Astrocyte of the spinal cord (primary cell): ENCODE data around the gene RPL12.
"Not testable (repeated sequence)": the region's sequence is repeated elsewhere in the genome, so short reads cannot be mapped to it uniquely, and the experiment has no call there.

Experiments
- DNase-seq: peaks from one replicate; pipeline ENCODE4 v3.0.0; 2011; ENCODE audit warnings: low read depth, low spot score
- H3K4me3 ChIP-seq: 2 replicates; pipeline ENCODE4 v1.5.1; 2011; ENCODE audit warnings: low read depth, mild to moderate bottlenecking, low read length, moderate library complexity
- CTCF ChIP-seq: IDR thresholded peaks from 2 replicates; pipeline ENCODE4 v1.5.1; 2012; ENCODE audit warnings: low read depth, mild to moderate bottlenecking, low read length, inconsistent platforms
- in situ Hi-C: cut with HindIII; loops from 2 replicates; pipeline ENCODE4 v1.10.0; 2017; ENCODE audit warnings: low sequenced_read_pairs

The RPL12 gene

GRCh38 chr9:127473501-127473900 lies 22.3 kb upstream of the RPL12 start:
- DNase-seq: no peak
- no peak for TF ChIP-seq CTCF
- no peak overlapping the region for H3K4me3 ChIP-seq
- in situ Hi-C loops: no loop called here

- in situ Hi-C loops: no loop called here
- DNase-seq: no peak
- no peak overlapping the region for H3K4me3 ChIP-seq
- TF ChIP-seq CTCF: no peak
Observed at GRCh38 chr9:127470662-127471061, 19.5 kb upstream of the RPL12 start.

- no peak overlapping the region for H3K4me3 ChIP-seq
- TF ChIP-seq CTCF: no peak
- in situ Hi-C loops: no loop called here
- DNase-seq: no peak
Observed at GRCh38 chr9:127467621-127468020, 16.4 kb upstream of the RPL12 start.

- in situ Hi-C loops, DNase-seq: not testable (repeated sequence)
Observed at GRCh38 chr9:127466407-127466917, 15.3 kb upstream of the RPL12 start.

DNA sequence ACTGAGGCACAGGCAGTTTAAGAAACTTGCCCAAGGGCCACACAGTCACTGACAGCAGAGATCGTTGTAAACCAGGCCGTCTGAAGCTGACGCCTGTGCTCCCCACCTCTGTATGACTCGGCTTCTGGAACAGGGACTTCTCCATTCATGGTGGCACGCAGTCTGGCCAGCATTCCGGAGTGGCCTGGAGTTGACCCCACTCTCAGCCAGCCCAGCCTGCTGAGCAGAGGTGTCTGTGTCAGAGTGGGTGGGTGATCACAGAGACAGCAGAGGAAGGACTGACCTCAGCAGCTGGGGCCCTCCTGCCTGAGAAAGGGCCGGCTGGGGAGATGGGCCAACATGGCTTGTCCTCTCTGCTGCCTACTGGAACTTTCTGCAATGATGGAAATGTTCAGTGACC lies 12.7 kb upstream of the RPL12 start:
- peak; percentile 41 for DNase-seq

More at GRCh38 chr9:127466407-127466917, 15.3 kb upstream of the RPL12 start:
- H3K4me3 ChIP-seq: not testable (repeated sequence)

DNA sequence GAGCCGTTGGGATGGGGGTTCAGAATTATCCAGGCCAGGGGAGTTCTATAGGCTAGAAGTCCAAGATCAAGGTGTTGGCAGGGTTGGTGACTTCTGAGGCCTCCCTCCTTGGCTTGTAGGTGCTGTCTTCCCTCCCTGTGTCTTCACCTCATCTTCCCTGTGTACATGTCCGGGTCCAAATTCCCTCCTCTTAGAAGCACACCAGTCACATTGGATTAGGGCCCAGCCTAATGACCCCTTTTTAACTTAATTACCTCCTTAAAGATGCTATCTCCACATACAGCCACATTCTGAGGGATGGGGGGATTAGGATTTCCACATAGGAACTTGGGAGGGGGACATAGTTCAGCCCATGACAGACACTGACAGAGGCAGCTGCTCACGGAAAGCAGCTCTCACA lies 12.2 kb upstream of the RPL12 start:
- in situ Hi-C loops: no loop called here
- TF ChIP-seq CTCF: no peak
- DNase-seq: no peak
- H3K4me3 ChIP-seq: no peak overlapping the region

More for the DNA sequence above, 12.7 kb upstream of the RPL12 start:
- TF ChIP-seq CTCF: no peak
- H3K4me3 ChIP-seq: no peak overlapping the region
- in situ Hi-C loops: no loop called here

DNA sequence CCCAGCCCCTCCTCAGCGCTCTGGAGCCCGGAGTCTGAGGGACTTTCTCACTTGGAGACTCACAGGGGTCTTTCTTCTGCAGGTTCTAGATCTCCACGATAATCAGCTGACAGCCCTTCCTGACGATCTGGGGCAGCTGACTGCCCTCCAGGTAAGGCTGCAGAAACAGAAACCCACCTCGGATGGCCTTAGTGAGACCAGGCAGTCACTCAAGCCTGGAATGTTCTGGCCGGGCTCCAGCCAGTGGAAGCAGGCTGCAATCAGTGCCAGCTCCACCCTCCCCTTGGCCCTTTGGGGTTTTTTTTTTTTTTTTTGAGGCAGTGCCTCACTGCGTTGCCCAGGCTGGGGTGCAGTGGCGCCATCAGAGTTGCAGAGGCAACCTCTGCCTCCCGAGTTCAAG lies 7.7 kb upstream of the RPL12 start:
- in situ Hi-C loops: no loop called here
- TF ChIP-seq CTCF: no peak

More for the DNA sequence above, 7.7 kb upstream of the RPL12 start:
- no peak for DNase-seq
- no peak overlapping the region for H3K4me3 ChIP-seq
